GM21619 (cell line): ENCODE data around the gene TMEM178B.

ENCODE experiments used
- ATAC-seq: cut with Tn5 transposase; IDR thresholded peaks from one replicate; pipeline ENCODE4 v1.9.1; 2021; ENCODE audit not compliant: unreplicated experiment

Gene TMEM178B

DNA sequence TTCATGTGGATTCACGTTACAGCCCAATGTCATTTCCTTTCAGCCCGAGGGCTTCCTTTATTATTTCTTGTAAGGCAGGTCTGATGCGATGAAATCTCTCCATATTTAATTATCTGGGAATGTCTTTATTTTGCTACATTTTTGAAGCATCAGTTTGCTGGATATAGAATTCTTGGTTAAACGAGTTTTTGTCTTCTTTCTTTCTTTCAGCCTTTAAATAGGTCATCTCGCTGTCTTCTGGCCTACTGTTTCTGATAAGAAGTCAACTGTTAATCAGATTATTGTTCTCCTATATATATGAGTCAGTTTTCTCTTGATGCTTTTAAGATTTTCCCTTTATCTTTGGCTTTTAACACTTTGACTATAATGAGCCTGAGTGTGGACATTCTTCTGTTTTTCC, 184.7 kb downstream of the TMEM178B start:
- no peak for ATAC-seq

DNA sequence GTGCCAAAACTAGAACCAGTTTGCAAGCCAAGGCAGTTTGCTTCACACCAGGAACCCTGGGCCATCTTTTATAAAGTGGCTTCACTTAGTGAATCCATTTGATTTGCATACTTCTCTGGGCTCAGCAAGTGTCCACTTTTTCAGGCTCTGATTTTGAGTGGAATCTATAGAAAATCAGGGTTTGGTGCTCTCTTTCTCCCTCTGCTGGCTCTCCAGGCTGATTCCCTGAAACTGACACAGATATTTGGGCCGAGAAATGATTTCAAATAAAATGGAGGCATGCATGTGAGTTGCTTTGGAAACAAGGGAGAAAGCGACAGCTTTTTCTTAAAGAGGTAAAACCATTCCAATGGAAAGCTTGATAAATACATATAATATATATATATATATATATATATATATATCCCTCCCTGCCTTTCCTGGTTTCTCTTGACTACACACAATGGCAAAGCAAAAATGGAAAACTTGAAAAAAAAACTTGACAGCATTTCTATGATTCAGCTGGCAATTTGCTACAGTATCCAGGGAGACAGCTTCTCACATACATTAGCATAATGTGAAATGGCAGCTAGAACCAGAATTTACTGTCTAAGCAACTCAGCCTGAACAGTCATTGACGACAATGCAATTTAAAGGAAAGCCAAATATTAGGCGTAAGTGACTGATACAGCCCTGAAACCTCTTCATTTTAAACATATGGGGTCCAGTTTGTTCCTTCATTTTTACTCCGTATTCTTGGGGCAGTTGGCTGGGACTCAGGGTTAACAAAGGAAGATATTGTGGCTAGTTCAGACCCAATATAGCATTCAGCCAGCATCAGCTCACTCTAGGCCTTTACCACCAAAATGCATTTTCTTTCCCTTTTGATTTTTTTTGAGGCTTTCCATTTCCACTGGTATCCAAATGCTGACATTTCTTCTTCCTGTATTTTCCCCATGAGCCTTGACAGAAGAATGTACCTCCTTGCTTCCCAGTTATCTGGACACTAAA, 188.5 kb downstream of the TMEM178B start:
- no peak for ATAC-seq

DNA sequence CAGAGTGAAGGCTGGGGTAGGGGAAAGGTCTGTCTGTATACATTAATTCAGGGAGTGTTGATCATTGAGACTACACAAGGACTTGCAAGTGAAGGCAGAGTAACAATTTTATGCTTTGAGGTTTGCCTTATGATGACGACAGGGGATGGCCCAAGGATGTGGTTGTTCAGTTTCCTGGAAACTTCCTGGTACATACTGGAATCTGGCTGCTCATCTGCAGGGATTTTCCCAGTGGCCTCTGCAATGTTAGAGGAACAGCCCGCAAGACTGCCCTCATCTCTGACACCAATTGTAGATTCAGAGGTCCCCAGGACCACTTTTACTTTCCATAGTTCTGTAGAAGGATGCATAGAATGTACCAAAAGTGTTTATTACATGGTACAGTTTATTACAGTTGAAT, 189.6 kb downstream of the TMEM178B start:
- ATAC-seq = no peak

DNA sequence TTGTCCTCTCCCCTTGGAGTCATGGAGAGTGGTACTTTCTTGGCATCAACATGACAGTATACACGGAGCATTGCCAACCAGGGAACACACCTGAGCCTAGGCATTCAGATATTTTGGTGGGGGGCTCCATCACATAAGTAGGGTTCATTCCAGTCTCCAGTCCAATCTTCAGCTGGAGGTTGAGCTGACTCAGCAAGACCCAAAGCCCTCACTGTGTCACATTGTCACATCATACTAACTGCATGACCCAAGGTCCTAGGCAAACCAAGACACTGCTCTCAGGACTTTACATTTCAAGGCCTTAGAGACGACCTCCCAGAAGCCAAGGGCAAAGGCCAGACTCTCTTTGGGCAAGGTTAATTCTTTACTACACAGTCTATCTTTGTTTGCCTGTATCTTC, 190.1 kb downstream of the TMEM178B start:
- no peak for ATAC-seq

DNA sequence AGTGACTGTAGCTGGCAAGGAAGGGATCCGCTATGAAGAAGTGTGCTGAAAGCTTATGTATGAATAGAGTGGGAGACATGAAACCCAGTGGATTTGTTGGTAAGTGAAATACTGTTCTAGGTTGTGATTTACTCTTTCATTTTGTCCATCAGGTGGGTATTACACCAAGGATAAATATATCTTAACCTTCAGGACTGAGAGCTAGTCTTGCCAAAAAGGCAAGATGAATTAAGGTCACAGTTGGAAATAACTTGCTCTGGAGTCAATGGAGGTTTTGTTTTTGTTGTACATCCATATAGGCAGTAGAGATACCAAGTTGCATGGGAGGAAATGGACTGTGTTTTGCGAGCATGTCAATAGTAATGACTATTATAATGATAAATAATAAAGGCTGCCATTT, 190.6 kb downstream of the TMEM178B start:
- ATAC-seq = no peak

DNA sequence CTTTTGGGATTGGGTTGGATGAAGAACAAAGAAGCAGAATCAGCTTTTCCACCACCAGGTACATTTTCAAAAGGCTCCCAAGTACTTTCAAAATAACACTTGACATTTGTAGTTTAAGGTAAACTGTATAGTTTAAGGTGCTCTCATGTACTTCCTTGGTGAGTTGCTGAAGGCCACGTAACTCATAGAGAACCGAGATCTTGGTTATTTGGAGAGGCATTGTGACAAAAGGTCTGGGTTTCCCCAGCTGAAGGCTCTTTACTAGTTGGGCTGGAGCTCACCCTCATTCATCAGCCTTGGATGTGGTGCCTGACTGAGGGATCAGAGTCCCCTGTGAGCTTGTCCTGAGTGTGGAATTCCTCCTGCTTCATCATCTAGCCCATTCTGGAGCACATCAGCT, 191.8 kb downstream of the TMEM178B start:
- no peak for ATAC-seq

DNA sequence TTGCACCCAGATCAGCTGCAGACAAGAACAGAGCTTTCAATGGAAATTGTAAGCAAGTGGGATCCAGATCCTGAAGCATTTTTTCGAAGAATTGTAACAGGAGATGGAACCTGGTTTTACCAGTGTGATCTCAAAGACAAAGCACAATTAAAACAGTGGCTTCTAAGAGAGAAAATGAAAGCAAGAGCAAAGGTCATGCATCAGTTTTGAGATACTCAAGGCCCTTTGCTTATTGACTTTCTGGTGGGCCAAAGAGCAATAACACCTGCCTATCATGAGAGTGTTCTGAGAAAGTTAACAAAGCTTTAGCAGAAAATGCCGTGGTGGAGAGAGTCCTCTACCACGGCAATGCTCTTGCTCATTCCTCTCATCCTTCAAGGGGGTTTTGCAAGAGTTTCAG, 194.8 kb downstream of the TMEM178B start:
- no peak for ATAC-seq

DNA sequence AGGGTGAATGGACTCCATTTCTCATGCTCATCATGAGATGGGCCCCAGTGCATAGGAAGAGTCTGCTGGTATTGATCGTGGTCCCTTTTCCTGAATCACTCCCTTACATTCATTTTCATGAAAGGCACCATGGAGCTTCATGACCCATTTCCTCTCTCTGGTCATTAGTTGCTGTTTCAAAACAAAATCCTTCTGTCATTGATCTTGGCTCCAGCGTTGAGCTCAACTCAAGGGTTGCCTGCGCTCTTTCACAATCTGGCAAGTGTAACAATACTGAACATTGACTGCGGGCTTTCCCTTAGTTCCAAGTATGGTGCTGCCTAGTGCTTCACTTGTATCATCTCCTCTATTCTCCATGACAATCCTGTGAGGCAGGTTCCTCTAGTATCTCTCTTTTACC, 197.6 kb downstream of the TMEM178B start:
- ATAC-seq = no peak

DNA sequence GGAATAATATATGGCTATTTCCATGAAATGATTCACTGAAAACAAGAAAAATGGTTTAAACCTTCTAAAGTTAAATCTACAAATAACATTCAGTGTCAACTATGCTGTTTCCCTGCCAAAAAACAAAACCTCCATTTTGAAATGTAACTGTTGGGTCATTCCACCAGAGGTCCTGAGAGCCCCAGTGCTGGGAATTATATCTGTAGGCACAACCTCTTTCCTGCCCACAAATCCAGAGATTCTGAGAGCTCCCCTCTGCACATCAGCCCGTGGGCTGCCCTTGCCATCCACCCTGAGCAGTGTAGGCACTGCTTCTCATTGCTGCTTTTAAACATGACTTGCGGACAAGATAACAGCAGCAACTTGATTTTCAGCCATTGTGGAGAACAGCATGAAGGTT, 198.6 kb downstream of the TMEM178B start:
- no peak for ATAC-seq

DNA sequence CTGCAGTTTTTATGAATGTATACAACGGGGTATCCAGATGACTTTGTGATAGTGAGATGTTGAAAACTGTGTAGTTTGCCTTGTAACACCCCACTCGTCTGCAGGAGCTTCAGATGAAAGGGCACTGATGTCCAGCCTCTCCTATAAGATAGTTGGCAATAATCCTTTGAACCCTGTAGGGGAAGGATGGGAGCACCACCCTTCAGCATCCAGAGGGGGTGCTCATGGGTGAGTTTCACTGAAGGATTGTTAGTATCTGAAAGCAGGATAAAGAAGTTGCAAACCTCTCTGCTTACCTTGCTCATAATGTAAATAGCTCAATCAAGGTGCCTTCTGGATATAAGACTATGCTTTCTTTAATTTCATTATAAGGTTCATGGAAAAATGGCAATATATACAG, 201.5 kb downstream of the TMEM178B start:
- no peak for ATAC-seq

DNA sequence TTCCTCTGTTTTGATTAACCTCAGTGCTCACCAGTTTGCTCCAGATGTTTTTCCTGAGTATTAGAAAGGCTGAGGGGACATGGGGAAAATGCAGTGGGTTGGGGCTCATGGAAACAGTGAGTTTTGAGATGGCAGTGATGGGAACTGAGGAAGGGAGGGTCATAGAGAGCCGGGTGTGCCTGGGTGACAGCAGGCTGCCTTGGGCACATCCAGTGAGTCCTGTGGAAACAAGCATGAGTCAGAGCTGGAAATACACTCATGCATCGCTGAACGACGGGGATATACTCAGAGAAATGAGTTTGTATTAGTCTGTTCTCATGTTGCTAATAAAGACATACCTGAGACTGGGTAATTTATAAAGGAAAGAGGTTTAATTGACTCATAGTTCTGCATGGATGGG, 202.2 kb downstream of the TMEM178B start:
- ATAC-seq = no peak

DNA sequence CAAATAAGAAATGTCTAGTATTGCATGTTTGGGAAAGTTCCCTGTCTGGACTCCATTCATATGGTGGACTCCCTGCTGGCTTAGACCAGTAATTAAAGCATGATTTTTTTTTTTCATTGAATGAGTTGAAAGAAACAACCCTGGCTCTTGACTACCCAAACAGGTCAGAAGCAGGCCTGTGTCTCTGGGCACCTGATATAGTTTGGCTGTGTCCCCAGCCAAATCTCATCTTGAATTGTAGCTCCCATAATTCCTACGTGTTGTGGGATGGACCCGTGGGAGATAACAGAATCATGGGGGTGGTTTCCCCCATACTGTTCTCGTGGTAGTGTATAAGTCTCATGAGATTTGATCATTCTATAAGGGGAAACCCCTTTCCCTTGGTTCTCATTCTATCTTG, 206.2 kb downstream of the TMEM178B start:
- ATAC-seq = no peak

DNA sequence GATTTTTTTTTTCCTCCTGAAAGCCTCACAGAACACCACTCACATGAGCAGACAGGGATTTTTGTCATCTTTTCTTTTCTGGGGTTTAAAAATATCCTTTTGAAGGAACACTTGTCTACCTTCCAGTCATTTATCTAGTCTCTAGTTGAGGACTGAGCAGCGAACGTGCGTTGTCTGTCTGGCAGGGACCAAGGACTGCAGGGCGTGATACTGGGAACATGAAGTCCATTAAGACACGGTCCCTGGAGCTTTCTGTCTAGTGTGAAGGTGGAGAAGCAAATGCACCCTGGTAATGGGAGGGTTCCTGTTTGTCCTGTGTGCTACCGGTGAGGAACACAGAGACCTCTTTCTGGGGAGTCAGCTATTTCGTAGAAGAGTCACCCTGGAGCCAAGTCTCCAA, 207.4 kb downstream of the TMEM178B start:
- no peak for ATAC-seq

DNA sequence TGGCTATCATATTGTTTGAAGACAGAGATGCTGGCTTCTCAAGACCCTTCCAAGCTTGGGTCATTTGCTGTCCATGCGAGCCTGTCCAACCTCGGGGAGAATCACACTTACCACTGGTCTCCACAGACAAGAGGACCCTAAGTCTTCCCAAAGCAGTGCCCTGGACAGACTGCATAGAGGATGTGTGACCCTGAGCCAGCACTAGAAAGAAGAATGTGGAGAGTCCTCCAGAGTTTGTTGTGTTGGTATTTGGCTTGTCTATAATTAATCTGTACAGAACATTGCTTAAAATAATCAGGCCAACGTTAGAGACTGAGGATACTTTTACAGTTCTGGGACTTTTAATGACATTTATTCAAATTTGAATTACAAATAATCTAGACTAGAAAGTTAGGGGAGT, 212.7 kb downstream of the TMEM178B start:
- no peak for ATAC-seq

DNA sequence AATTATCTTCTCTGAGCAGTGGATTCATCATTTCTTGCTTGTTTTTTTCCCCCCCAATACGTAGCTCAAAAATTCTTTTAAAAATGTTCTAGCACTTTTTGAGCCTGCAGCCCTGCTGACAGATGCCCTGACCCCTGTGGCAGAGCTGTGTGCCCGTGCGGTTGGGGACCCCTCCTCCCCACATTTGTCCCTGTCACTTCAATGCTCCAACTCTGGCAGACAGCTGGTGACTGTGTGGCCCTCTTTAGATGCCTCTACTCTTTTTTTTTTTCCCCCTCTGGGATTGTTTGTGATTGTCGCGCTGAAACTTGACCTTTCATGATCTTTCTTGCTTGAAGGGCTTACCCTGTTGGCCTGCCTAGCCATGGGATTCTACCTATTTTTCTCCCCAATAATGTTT, 214.1 kb downstream of the TMEM178B start:
- ATAC-seq = no peak

DNA sequence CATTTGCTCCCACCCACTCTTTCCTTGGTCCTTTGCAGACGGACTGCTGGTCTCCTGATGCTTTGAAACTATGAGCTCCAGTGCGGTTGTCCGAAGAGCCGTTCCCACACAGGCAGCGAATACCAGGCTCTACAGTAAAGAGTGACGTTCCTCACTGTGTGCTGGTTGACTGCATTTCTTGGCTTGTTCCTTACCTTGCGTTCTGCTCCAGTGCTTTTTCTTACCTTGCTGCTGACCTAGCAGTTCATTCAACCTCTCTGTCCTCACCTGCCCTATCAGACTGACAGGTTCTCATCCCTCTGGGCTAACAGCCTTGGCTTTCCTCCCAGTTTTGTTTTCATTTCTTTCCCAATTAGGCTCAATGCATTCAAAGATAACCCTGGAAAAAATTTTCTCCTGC, 214.8 kb downstream of the TMEM178B start:
- ATAC-seq = no peak

DNA sequence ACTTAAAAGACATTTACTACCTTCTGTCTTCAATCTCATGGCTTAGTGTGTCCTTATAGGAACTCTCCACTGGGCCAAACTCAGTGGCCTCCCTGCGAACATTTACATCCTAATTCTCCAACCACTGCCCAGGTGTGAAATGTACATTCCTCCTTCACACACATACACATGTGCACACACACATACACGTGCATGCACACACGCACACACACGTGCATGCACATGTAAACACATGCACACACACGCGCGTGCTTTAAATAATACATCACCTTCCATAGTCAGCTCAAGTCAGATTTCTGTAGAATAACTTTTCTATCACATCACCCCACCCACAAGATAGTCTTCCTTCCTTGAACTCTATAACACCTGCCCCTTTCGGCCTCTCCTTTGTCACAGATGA, 216.5 kb downstream of the TMEM178B start:
- no peak for ATAC-seq

DNA sequence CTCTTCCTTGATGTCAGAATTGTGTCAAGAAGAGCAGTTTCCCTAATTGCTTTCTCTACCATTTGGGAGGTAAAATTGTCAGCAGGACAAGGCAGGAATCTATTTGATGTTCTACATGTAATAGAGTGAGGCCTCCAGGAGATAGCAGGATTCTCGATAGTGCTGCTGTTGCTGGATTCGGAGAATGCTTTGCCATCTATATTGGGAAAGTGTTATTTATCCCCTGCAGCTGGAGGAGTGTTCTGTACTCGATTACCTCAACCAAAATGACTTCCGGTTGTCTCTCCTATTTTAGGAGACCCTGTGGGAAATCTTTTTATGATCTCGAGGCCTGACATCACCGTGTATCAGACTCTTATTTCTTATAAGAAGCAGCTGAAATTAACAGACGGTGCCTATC, 217.1 kb downstream of the TMEM178B start:
- no peak for ATAC-seq

DNA sequence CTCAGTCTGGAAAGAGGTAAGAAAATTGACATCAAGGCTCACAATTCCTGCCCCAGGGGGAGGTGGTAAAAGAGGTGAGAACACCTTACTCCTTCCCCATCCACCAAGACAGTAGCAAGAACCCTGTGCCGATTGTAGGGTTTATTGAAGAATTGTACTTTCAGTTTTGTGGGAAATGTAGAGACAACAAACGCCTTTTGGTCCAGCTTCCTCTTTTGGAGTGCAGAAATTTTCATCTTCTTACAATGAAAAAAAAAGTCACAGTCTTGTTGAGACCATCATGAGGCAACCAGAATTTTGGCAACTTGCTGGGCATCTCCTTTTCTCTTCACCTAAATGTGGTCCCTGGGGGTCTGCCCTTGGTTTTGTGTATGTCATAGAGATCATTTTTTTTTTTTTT, 217.7 kb downstream of the TMEM178B start:
- ATAC-seq = no peak

DNA sequence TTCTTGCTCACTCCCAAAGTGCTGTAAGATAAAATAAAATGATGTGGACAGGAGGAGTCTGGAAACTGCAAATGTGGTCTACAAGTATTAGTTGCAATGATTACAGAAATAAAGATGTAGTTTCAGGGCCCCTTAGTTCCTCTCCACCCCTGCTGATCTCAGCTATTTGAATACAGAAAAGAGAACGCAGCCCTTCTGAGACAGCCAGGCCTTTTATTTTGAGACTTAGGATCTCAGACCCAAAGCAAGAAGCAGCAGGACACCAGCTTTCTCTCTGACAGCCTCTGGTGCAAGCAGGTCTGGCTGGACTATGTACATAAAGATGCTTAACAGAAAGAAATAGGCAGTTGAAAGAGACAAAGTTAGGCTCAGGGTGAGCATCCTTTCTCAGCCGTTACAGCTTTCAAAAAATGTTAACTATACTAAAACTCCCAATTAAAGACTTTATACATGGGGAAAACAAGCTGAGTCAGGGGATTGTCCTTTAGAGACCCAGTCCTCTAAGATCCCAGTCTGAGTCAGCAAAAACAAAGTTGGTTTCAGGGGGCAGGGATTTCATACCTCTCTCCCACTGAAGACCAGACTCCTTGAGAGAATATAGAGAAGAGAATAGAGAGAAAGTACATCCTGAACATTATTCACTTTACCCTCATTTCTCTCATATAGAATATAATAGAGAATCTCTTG, 220.4 kb downstream of the TMEM178B start:
- ATAC-seq = no peak

DNA sequence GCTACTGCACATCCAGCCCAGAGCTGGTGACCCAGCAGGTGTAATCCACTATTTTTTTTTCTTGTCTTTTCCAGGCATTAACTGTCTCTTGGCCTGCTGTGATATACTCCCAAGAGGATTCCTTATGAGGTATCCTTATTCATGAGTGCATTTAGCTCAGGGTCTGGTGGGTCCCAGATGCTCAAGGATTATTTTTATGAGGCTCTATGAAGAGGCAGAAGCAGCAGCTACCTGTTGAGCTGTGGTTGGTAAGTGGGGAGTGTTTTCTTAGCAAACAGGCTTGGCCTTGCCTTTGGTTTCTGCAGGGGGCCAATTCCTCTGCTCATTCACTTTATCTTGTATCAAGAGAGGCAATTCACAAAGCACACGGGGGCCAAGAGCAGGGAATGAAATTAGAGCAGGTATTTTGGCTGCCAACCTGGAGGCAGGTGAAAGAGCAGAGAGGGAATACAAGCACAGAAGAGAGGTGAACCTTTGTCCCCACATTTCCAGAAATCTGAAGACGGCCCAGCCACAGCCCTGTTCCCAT, 221.6 kb downstream of the TMEM178B start:
- ATAC-seq = no peak

DNA sequence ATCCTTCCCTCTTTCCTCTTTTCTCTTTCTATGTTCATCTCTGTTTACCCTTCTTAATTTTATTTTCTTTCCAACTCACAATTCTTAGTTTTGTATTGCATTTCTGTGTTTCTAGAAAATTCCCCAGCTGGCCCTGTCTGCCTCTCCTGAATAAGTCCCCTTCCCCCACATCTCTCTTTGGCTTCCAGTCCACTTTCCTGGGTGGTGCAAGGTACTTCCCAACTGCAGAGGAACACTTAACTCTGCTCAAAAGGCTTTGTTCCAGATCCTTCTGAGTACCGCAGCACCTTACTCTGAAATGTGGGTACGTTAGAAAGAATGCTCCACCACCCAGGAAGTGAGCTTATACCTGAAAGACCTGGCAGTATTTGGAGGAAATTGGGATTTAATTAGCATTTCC, 227.0 kb downstream of the TMEM178B start:
- ATAC-seq = no peak
